Mononuclear cell (primary cell): Measurements from ENCODE around the gene RNF41. TPM values are rescaled to one million over a fixed set of nuclear protein-coding genes. Genes with fewer than 3 reads are reported as not detected.

Experiments
- H3K27me3 ChIP-seq: 2 replicates; pipeline ENCODE4 v1.6.0; 2011; ENCODE audit warnings: low read length, control low read depth; ENCODE audit not compliant: insufficient read depth
- H3K4me1 ChIP-seq: 2 replicates; pipeline ENCODE4 v1.5.1; 2011; ENCODE audit warnings: mild to moderate bottlenecking, low read length, control low read depth; ENCODE audit not compliant: insufficient read depth
- H3K4me3 ChIP-seq: 2 replicates; pipeline ENCODE4 v1.5.1; 2011; ENCODE audit warnings: mild to moderate bottlenecking, low read length, moderate library complexity
- H3K9me3 ChIP-seq: 2 replicates; pipeline ENCODE4 v1.5.1; 2011; ENCODE audit warnings: low read depth, mild to moderate bottlenecking, control low read depth, low read length
- total RNA-seq: library from RNA; depleted of rRNA; stranded (reverse); fragments of >200 nt; gene quantifications from one replicate; pipeline ENCODE4 v1.2.3, GENCODE V29; 2012

RNF41 gene
- total RNA-seq, 1 donor, result 34.3 TPM

DNA sequence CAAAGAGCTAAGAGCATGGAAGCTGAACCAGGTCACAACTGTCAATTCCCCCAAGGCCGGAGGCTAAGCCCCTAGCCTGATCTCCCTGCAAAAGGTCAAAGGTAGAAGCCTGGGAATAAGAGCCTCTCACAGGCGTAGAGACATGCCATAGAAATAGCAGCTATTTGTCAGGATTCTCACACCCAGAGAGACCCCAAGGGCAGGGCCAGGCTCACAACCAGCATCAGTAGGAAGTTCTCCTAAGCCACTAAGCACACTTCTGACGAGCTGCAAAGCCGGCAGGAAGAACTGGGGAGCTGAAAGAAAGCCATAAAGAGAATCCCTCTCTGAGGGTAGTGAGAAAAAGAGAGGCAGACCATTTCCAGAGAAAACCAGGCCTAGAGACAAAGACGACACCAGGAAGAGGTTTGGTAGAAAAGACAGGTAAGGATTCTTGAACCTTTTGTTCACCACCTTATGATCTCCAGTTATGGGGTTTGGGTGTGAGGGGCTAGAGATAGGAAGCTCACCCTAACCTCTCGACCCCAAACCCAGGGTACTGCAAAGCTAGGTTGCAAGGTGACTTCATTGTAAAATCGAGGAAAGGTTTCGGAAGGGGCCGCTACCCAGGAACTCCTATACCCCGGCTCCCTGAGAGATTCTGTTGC, 33.5 kb downstream of the RNF41 start:
- Histone ChIP-seq H3K4me1 (peaks cover 35% of the 10 kb centered on the region), H3K4me3 (peak overlapping the region; percentile 54), H3K9me3 (no peaks in the 10 kb centered on the region), H3K27me3 (no peaks in the 10 kb centered on the region)

- peaks cover 42% of the 10 kb centered on the region for H3K4me1 ChIP-seq
- H3K27me3 ChIP-seq, result no peaks in the 10 kb centered on the region
- H3K4me3 ChIP-seq, result no peak overlapping the region
Observed at GRCh38 chr12:56186957-56187356, 34.8 kb downstream of the RNF41 start.

GRCh38 chr12:56178347-56178746, 43.4 kb downstream of the RNF41 start:
- no peaks in the 10 kb centered on the region for H3K9me3 ChIP-seq
- peaks cover 7% of the 10 kb centered on the region for H3K4me1 ChIP-seq
- H3K4me3 ChIP-seq, result no peak overlapping the region
- no peaks in the 10 kb centered on the region for H3K27me3 ChIP-seq

More at GRCh38 chr12:56186957-56187356, 34.8 kb downstream of the RNF41 start:
- H3K9me3 ChIP-seq, result no peaks in the 10 kb centered on the region

DNA sequence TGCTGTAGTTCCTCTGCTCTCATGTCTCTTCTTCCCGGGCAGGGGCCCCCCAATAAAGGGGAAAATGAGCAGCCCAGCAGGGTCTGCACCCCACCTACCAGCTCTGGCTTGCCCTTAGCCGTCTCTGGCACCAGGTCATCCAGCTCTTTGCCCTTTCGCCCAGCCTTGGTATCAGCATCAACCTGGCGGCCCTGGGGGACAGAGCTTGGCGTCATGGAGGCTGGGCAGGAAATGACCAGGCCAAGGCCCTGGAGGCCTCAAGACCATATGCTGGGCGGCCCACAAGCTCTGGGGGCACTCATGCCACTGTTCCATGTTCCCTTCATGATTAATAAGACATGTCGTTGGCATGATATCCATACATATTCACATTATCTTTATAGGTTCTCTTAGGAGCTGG, 48.9 kb downstream of the RNF41 start:
- H3K4me3 ChIP-seq, result no peak overlapping the region
- H3K4me1 ChIP-seq, result no peaks in the 10 kb centered on the region
- H3K9me3 ChIP-seq, result no peaks in the 10 kb centered on the region
- no peaks in the 10 kb centered on the region for H3K27me3 ChIP-seq

DNA sequence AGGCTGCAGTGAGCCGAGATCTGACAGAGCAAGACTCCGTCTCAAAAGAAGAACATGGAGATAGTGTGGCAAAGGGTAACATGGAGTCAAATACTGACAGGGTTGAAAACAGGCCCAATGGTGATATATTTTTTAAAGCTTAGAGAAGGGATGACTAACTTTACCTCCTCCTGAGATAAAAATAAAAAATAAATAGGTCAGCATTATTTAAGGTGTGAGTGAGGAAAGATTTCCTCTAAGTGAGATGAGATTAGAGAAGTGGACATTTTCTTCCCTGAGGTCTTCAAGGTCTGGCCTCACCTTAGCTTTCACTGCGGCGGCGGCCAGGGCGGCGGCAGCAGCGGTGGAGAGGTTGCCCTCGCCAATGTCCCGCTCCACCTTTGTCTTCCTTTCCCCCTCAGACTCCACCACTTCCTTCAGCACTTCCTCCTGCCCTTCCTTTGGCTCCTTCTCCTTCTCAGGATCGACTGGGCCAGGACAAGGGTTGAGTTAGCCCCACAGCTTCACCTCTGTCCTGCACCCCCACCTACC, 52.4 kb downstream of the RNF41 start:
- Histone ChIP-seq H3K9me3 (no peaks in the 10 kb centered on the region), H3K27me3 (no peaks in the 10 kb centered on the region), H3K4me3 (no peak overlapping the region), H3K4me1 (no peaks in the 10 kb centered on the region)

GRCh38 chr12:56165369-56165768, 56.4 kb downstream of the RNF41 start:
- Histone ChIP-seq H3K27me3 (no peaks in the 10 kb centered on the region), H3K4me1 (peaks cover 9% of the 10 kb centered on the region), H3K9me3 (no peaks in the 10 kb centered on the region), H3K4me3 (no peak overlapping the region)

DNA sequence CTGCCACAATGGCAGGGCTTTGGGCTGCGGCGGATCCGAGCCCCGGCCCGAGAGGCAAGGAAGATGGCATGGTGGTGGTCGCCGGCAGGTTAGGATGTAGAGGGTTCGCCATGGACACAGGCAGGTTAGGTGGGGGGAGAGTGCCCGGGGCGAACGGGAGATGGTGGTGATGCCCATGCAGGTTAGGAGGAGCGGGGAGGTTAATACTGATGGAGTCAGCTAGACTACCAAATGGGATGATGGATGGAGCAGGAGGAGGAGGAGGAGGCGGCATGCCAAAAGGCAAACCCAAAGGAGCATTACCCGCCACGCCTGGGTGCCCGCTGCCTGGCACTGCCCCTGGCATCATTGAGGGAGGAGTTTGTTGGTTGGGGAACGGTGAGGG, 57.4 kb downstream of the RNF41 start:
- Histone ChIP-seq H3K27me3 (no peaks in the 10 kb centered on the region), H3K4me3 (no peak overlapping the region), H3K9me3 (no peaks in the 10 kb centered on the region), H3K4me1 (peaks cover 20% of the 10 kb centered on the region)

GRCh38 chr12:56163533-56164344, 58.0 kb downstream of the RNF41 start:
- Histone ChIP-seq H3K9me3 (no peaks in the 10 kb centered on the region), H3K4me3 (no peak overlapping the region), H3K4me1 (peaks cover 24% of the 10 kb centered on the region), H3K27me3 (no peaks in the 10 kb centered on the region)

GRCh38 chr12:56162468-56163290, 59.0 kb downstream of the RNF41 start:
- no peak overlapping the region for H3K4me3 ChIP-seq

DNA sequence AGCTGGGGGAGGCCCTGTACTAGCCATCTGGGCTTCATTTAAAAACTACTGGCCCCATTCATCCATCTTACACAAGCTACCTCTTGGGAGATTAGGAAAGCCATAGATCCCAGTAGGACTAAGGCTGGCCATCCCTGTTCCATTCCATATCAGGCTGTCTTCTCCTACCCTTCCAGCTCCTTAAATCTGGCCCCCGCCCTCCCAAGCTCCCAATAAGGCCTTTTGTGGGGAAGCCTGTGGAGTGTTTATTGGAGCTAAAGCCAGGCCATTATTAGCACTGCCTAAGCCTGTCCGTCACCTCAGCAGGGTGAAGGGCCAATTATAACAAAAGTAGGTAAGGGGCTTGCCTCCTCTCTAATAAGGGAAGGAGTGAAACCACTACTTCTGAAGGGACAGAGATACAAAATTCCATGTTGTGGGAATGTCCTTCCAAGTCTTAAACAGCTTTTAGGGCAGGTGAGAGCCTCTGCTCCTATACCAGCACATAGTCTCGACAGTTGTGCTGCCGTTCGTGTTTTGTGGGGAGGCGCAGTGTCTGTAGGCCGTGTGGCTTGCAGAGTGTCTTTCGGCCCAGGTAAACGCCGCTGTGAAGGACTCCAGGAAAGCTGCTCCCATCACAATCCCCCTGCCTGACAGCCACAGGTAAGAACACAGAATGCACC, 59.9 kb downstream of the RNF41 start:
- no peaks in the 10 kb centered on the region for H3K27me3 ChIP-seq
- peaks cover 34% of the 10 kb centered on the region for H3K4me1 ChIP-seq
- no peaks in the 10 kb centered on the region for H3K9me3 ChIP-seq
- no peak overlapping the region for H3K4me3 ChIP-seq

More at GRCh38 chr12:56162468-56163290, 59.0 kb downstream of the RNF41 start:
- Histone ChIP-seq H3K27me3 (no peaks in the 10 kb centered on the region), H3K4me1 (peaks cover 25% of the 10 kb centered on the region), H3K9me3 (no peaks in the 10 kb centered on the region)

DNA sequence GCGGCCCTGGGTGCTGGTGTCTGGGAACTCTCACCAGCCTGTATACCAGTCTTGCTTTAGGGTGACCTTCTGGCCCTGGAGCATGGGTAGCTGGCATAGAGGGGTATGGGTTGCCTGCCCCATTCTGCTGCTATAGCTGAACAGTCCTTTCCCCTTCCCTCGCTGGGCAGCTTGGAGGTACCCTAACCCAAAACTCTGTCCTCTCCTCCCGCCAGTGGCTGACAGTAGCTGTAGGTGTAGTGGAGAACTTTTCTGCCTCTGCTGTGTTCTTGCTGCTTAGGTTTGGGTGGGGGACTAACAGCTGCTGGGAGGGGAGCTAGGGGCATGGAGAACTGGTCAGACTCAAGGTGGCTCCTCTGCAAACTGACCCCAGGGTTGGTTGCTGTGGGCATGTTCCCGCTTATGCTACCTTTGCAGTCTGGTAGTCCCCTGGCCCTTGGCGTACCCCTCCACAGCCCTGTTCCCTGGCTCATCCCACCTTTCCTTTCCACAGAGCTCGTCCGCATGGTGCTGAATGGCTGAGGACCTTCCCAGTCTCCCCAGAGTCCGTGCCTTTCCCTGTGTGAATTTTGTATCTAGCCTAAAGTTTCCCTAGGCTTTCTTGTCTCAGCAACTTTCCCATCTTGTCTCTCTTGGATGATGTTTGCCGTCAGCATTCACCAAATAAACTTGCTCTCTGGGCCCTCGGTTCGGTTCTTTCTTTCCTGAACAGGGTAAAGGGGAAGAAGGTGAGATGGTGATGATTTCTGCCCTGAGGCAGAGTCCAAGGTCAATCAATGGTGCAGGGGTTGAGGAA, 60.6 kb downstream of the RNF41 start:
- no peak overlapping the region for H3K4me3 ChIP-seq
- H3K27me3 ChIP-seq, result no peaks in the 10 kb centered on the region
- no peaks in the 10 kb centered on the region for H3K9me3 ChIP-seq
- peaks cover 37% of the 10 kb centered on the region for H3K4me1 ChIP-seq

DNA sequence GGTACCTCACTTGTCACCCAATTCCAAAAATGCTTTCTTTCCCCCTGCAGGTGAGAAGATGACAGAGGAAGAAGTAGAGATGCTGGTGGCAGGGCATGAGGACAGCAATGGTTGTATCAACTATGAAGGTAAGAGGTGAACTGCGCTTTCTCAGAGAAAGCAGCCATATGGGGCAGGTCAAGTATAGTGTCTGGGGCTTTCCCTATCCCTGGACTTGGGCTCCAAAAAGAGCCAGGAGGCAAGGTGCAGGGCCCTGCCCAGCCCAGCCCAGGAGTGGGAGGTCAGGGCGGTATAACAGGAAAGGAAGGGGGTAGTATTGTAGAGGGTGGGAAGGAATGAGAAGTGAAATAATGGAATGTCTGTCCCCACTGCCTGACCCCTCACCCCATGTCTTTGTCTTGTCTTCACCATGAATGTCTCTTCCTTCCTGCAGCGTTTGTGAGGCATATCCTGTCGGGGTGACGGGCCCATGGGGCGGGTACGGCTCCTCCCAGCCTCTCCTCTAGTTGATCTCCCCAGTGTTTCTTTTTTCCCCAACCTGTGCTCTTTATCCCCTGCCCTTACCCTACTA, 61.4 kb downstream of the RNF41 start:
- H3K27me3 ChIP-seq, result no peaks in the 10 kb centered on the region
- H3K4me3 ChIP-seq, result peak overlapping the region; percentile 99
- no peaks in the 10 kb centered on the region for H3K9me3 ChIP-seq
- H3K4me1 ChIP-seq, result peaks cover 37% of the 10 kb centered on the region

- H3K4me1 ChIP-seq, result peaks cover 37% of the 10 kb centered on the region
- H3K4me3 ChIP-seq, result peak overlapping the region; percentile 99
- no peaks in the 10 kb centered on the region for H3K27me3 ChIP-seq
- H3K9me3 ChIP-seq, result no peaks in the 10 kb centered on the region
Observed at GRCh38 chr12:56159482-56160192, 62.1 kb downstream of the RNF41 start.
